GM19467 (cell line): ENCODE measurements around the gene DNAJC2.
"Not testable (repeated sequence)": the region's sequence is repeated elsewhere in the genome, so short reads cannot be mapped to it uniquely, and the experiment has no call there.

Experiments used
- ATAC-seq: cut with Tn5 transposase; IDR thresholded peaks from one replicate; pipeline ENCODE4 v1.9.1; 2021; ENCODE audit warnings: mild to moderate bottlenecking, moderate library complexity; ENCODE audit not compliant: unreplicated experiment

The DNAJC2 gene

DNA sequence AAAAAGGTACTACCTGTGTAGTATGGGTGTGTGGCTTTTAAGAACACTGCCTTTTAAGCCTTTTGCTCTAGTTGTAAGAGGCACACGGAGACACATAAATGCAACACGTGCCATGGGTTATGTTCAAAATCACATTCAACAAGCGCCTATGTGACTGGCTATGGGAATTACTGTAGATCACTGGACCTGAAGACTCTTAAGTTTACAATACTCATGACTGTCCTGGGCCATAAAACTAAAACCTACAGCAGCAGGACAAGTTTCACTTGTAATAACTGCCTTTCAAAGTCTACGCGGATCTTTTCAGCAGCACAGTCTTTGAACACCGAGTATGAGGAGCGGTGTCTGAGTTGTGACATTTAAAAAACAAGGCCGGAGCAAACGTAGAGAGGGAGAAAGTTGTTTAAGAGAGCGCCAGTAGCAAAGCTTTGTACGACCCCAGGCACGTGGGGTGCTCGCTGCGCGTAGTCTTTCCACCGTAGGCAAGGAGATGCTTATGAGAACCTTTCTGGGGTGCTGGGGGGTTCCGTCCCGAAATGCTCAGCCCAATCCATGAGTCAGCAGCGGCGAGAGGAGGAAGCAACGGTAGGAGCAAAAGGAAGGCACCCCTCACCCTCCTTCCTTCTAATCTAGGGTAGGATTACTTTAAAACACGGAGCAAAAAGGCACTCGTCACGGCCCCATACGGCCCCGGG lies 662 bp downstream of the DNAJC2 start:
- ATAC-seq: peak; percentile 2

DNA sequence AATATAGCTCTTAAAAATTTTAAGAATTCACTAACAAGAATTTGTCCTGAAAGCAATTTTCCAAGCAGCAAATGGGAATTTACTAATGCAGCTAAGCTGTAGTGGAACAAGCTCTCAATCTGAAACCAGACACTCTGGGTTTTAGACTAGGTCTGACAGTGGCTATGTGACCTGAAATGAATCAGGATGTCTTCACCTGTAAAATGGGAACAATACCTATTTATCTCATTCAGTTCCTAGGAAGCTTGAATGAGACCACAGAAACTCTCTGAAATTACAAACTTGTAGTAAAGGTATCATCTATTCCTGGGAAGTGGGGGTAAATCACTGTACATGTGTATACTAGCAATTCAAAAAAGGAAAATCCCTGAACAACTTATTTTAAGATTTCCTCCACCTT lies 1.2 kb downstream of the DNAJC2 start:
- ATAC-seq: no peak

DNA sequence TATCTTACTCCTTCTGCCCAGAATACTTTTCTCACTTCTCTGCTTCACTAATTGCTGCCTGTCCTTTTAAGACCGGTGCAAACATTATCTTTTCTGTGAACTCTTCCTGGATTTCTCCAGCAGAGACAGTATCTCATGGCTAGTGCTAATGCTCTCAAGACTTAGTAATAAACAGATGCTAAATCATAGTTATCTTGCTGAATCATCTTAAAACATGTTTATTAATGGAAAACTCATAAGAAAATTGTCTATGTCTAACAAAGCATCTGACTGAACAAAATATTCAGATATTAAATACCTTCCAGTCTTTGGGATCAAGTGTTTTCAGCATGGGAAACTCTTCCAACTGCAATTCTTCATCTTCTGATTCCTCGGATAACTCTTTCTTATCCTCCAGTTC lies 3.1 kb downstream of the DNAJC2 start:
- ATAC-seq: no peak

DNA sequence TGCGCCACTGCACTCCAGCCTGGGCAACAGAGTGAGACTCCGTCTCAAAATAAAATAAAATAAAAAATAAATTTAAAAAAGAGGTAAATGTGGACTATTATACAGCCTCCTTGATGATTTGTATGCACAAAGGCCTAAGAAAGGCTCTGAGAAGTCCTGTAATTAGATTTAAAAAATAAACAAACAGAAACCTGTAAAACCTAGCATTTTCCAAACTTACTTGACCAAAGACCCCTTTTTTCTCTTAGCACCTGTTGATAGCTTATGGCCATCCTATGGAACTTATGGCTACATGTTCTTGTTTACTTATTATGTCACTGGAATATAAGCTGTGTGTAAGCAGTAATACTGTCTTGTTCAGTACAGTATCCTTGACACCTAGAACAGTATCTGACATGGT lies 5.7 kb downstream of the DNAJC2 start:
- ATAC-seq: no peak

DNA sequence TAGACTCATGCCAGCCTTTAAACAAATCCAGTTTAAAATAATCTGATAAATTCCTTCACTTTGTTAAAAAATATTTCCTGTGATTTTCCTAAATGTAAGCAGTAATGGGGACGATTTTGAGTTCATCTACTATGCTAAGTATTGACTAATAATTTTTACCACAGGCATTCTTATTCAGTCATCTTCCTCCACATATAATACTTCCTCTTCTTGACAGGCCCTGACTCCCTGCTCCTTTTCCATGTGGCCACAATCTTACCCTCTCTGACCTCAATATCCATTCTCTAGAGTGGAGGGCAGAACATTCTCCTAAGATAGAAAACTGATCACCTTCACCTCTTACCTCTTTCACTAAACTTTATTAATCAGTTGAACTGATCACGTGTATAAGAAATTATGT lies 7.8 kb downstream of the DNAJC2 start:
- no peak for ATAC-seq

DNA sequence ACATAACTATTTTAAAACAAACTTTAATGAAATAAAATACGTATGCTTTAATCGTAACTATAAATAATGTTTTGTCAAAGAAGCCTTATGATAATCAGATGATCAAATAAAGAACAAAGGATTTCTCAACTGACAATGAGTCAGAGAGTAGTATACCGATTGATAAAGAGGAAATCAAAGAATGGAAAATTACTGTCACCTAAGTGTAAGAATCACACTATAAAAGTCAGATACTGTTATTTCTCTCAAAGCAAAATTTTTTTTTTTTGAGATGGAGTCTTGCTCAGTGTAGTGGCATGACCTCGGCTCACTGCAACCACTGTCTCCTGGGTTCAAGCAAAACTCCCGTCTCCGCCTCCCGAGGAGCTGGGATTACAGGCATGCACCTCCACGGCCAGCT lies 18.8 kb downstream of the DNAJC2 start:
- no peak for ATAC-seq

DNA sequence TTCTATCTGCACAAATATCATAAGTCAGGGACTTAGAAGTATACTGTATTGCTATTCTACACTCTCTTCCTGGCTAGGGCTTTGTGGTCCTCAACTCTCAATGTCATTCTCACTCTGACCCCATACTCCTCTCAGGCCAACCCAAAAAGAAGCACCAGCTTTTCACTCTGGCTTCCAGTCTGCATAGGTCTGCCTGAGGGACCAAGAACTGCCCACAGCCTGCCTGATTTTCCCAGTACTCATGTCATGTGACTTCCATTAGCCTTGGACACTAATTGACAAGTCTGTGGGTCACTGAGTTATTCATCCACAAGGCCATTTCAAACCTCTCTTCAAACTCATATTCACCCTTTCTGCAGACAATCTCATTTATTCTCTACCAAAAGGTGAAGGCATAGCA lies 27.6 kb downstream of the DNAJC2 start:
- no peak for ATAC-seq

DNA sequence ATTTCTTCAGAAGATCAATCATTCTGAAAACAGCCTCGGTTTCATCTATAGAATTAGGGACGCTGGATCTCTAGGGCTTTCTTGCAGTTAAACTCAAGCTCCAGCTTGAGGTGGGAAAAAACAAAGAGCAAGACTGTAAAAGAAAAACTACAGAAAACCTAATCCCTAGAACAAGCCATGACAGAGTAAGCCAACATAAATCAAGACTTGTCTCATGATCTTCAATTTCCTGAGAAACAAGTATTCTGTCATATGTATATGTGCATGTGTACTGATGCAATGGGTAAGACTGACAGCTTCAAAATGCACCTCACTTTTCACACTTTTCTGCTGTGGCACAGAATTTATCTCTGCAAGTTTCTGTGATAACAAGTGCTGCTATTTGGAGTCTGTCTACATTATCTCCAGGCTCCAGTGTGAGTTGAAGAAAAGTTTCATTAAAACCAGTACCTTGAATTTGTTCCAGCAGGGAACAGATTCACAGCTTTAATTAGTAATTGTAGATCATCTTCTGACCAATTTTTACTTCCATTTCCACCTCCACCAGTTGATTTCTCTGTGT lies 28.1 kb downstream of the DNAJC2 start:
- ATAC-seq: no peak

DNA sequence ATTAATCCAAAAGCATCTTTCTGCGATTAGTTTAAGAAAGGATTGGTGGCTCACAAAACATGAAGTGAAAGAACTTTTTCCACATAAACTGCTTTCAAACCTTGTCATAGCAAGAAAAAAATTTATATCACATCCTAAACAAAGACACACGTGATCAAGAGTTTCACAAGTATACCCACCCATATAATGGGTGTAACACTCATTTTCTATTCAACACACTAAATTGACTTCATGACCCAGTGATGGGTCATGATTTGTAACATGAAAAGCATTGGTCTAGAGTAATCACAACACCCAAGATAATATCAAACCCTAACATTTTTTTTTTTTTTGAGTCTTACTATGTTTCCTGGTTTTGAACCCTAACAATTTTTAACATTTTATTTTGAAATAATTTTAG lies 29.7 kb downstream of the DNAJC2 start:
- no peak for ATAC-seq

DNA sequence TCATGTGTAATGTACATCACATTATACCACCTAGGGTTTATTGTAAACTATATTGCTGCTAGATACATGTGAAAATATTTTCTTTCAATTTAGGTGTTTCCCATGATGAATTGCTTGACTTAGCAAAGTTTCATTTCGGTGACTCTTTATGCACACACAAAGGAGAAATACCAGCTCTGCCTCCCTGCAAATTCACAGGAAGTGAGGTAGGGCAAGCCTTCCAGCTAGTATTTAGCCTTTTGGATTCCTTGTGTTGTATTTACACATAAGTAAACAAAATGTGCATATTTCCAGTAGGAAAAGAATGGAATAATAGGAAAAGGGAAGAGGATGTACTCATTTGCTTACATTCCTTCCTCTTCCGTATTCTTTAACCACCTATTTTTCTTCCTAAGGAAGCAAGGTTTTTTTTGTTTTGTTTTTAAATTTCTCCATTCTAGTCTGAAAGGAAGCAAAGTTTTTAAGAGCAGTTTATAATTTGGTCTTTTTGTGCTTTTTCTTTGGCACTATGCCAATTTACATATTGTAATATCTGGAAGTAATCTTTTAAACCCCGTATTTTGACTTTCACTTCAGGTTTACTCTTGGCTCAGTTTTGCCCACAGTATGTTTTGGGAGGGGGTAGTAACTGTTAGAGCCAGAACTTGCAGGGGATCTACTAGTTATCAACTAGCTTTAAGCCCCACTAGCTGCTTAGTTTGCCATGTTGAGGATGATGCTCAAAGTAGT lies 36.9 kb downstream of the DNAJC2 start:
- no peak for ATAC-seq

DNA sequence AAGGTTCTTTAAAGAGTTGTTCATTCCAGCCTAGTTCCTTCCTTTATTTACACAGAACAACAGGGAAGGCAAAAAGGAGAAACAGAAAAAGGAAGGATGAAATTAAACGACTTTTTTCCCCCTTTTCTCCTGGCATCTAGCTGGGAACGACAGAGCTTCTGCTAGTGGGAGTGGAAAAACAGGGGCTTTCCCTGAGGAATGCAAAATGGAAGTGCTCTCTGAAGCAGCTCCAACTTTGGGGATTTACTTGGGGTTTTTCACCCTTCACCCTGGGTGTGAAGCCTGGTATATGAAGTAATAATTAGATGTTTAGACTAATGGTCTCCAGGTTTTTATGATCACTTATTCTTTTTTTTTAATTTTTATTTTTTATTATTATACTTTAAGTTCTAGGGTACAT lies 43.1 kb downstream of the DNAJC2 start:
- no peak for ATAC-seq

DNA sequence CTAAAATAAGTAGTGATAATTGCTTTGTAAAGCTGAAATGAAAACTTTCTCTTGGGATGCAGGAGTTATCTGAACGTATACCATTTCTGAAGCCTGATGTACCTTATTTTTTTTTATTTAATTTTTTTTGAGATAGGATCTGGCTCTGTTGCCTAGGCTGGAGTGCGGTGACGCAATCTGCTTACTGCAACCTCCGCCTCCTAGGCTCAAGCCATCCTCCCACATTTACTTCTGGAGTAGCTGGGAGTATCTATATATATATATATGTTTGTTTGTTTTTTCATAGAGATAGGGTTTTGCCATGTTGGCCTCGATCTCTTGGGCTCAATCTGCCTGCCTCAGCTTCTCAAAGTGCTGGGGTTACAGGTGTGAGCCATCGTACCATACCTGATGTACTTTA lies 44.9 kb downstream of the DNAJC2 start:
- no peak for ATAC-seq

DNA sequence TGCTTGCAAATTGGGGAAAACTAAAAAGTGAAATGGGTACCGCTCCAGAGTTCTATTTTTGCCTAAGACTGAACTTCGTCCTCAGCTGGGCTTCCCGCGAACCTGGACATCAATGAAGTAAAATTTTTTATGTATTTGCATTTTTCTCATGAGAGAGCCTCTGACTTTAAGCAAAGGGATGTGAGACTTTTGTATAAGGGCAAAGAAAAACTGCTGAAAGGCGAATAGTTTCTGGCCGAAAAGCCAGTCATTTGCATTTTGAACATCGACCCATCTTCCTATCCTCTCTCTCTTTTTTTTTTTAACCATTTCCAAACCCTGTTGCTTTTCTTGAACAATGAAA lies 46.8 kb downstream of the DNAJC2 start:
- peak; percentile 11 for ATAC-seq

DNA sequence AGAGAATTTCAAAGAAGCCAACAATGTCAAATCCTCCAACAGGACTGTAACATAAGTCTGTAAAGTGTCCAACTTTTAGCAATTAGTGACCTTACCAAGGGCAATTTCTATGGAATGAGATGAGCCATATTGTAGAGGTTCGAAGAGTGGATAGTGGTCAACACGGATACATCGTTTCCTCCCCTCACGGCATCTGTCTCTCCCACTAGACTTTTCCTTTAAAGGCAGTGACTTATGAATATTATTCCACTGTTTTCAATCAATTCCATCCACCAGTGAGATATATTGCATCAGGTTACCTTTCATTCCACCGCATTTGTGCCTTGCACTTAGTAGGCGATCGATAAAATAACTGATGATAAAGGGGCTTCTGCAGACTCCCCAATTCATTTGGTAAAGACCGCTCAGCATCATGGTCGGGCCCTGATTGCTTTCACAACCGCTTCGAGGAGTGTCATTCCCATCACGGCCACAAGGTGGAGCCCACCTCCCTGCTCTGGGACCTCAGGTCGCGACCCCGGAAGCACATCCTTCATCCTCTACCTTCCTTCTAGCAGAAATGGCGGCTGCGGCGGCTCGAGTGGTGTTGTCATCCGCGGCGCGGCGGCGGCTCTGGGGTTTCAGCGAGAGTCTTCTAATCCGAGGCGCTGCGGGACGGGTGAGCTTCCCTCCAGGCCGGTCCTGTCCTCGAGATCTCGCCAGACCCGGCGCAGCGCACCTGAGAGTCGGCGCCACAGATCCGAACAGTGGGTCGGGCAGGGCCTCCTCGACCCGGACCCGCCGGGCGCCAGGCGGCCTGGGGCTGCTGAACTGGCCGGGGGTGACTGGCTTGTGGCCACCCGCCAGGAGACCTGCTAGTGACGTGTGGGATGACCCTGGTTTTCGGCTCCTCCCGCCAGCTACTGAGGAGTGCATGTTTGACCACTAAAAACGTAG lies 47.4 kb downstream of the DNAJC2 start, which contains the start of gene PMPCB:
TSS of gene PMPCB (plus strand) at position 535 of the 936 bp plus-strand sequence. CDS start at position 560, 25 bp downstream.
- peak; percentile 87 for ATAC-seq

DNA sequence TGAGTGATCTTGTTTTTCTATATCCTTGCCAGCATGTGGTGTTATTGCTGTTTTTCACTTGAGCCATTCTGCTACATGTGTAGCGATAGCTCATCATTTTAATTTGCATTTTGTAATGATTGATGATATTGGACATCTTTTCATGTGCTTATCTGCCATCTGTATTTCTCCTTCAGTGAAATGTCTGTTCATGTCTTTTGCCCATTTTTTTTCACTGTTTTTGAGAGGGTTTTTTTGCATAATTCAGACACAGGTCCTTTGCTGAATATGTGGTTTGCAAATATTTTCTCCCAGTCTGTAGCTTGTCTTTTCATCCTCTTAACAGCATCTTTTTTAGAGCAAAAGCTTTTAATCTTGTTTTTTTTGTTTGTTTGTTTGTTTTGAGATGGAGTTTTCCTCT lies 51.0 kb downstream of the DNAJC2 start:
- no peak for ATAC-seq

DNA sequence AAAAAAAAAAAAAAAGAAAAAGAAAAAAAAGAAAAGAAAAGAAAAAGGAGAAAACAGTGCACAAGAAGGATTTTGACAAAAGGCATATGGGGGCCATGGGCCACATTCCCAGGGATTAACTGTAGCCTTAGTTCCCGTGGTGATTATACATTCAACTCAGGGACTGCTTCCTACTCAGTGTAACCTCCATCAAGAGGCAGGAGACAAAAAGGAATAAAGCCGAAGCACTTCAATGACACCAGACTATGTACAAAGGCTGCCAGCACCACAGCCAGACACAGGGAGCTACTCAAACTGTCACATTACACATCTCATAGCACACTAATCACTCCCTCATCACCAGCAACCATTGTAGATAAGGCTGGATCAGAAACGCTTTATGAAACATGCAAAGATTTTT lies 52.4 kb downstream of the DNAJC2 start:
- ATAC-seq: no peak

DNA sequence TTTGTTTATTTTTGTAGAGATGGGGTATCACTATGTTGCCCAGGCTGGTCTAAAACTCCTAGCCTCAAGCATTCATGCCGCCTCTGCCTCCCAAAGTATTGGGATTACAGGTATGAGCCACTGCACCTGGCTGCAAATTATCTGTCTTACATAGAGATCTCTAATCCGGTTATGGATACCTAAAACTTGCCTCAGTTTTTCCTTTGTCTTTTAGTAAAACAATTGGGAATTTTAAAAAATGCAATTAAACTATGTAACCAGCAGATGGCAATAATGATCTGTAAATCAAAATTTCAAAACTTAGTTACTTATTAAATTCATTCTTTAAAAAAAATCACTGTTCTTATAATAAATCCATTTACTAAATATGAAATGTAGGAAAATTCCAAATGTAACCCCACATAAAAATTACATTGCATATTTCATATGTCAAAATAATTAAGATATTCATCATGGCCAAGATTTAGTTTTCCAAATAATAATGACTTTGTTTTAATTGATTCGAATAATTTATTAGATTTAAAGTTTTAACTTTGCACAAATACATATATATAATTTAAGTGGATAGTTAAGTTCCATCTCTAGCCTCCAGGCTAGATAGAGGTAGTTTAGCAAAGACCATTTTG lies 61.7 kb downstream of the DNAJC2 start:
- ATAC-seq: not testable (repeated sequence)

DNA sequence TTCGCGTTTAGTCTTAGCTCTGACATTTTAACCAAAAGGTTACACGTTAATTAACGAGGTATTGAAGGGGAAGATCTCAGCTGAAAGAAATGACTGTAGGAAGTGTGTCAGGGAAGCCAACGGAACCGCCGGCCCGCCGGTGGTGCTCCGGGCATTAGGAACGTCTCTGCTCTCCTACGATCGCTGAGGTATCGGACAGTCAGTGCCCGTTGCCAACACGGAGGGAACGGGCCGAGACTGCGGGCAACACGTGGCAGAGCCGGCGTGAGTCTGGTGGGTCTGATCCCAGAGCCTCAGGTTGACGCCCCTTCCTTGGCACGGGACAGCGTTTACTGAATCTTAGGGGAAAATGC lies 63.8 kb downstream of the DNAJC2 start:
- not testable (repeated sequence) for ATAC-seq

DNA sequence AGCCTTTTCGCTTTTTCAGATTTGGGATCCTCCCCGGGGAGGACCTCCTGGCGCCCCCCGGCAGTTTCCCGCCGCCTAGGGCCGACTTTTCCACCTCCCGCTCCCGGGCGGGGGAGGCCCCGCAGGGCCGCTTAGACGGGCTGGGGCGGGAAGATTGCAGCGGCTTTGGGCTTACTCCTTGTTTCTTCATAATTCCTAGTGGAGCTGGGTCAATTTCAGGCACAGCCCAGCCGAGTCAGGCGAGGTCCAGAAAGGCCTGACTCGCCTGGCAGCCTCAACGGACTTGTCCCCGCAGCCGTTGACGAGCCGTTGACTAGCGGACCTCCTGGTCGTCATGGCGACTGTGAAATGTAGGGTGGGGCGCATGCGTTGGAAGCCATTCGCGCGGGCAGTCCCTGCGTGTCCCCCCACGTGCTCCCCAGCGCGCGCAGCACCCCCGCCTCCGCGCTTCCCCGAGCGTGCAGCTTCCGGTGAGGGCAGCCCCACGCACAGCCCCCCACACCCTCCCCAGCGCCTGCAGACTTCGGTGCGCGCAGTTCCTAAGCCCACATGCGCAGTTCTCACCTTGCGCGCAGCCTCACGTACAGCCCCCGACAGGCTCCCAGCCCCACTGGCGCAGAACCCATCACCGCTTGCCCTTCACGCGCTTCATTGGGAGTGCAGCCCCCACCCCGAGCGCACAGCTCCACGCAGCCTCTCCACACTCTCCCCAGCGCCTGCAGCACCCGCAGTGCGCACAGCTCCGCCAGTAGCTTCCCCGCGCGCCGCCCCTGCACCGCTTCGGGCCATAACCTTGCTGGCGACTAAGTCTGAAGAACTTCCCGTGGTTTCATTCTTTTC lies 64.4 kb downstream of the DNAJC2 start:
- peak; percentile 97 for ATAC-seq

DNA sequence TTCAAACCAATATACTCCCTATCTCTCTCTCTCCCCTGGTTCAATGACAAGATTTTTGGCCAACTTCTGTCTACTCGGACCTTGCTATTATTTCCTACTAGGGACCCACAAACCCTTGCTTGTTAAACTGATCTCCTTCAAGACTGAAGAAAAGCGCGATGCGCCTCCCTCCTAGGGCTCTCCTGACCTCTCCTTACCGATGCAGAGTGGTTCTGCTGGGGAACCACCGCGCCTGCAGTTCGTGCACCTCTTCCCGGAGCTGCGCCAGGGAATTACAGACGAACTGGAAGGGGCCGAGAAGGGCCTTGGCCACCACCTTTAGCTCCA lies 65.0 kb downstream of the DNAJC2 start:
- peak; percentile 33 for ATAC-seq
